Activated T-cell treated with anti-CD3 and anti-CD28 coated beads for 1 hour (primary cell): ENCODE measurements around the gene PARD3.
"Not testable (repeated sequence)": the region's sequence is repeated elsewhere in the genome, so short reads cannot be mapped to it uniquely, and the experiment has no call there.

Experiments used
- DNase-seq: peaks from one replicate; pipeline ENCODE4 v3.0.0-alpha.2; 2020; ENCODE audit warnings: low read depth

Gene PARD3

DNA sequence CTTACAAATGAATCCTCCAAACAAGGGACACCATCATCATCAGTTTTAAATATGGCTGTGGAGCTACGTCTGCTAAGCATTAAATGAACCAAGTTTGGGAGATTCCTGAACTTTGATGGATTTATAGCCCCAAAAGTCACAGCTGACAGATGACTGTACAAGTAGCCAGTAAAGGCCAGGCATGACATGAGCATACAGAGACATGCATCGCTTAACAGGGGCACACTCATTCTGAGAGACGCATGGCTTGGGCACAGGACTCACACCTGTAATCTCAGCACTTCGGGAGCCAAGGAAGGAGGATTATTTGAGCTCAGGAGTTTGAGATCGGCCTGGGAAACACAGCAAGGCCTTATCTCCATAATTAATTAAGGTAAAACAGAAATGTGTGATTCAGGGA, 166.2 kb downstream of the PARD3 start:
- DNase-seq, result no peak

GRCh38 chr10:34647875-34648865, 166.9 kb downstream of the PARD3 start:
- DNase-seq, result no peak

- no peak for DNase-seq
Observed at GRCh38 chr10:34647160-34647559, 167.9 kb downstream of the PARD3 start.

- no peak for DNase-seq
Observed at GRCh38 chr10:34646331-34646730, 168.8 kb downstream of the PARD3 start.

DNA sequence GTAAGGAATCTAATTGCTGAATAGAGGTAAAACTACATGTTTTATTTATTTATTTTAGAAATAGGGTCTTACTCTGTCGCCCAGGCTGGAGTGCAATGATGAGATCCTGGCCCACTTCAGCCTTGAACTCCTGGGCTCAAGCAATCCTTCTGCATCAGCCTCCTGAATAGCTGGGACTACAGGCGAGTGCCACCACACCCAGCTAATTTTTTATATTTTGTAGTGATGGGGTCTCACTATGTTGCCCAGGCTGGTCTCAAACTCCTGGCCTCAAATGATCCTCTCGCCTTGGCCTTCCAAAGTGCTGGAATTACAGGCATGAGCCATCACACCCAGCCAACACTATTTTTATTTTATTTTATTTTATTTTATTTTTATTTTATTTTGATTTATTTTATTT, 170.3 kb downstream of the PARD3 start:
- DNase-seq, result not testable (repeated sequence)

DNA sequence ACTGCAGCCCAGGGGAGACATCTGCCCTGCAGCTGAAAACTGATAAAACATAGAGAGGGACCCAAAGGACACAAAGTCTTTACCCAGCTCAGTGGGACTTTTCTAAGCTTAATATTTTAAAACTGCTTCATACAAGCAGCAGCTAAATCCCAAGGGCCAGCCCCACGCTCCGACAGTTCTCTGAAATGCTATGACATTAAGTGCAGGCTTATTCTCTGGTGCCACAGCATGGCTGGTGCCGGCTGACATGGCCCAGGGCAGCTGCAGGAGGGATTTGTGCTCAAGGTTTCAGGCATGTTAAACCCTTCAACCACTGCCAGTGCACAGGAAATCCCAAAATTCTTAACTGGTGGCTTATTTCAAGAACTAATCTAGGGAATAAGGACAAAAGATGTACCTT, 170.9 kb downstream of the PARD3 start:
- DNase-seq, result no peak

GRCh38 chr10:34643620-34644019, 171.5 kb downstream of the PARD3 start:
- no peak for DNase-seq

DNA sequence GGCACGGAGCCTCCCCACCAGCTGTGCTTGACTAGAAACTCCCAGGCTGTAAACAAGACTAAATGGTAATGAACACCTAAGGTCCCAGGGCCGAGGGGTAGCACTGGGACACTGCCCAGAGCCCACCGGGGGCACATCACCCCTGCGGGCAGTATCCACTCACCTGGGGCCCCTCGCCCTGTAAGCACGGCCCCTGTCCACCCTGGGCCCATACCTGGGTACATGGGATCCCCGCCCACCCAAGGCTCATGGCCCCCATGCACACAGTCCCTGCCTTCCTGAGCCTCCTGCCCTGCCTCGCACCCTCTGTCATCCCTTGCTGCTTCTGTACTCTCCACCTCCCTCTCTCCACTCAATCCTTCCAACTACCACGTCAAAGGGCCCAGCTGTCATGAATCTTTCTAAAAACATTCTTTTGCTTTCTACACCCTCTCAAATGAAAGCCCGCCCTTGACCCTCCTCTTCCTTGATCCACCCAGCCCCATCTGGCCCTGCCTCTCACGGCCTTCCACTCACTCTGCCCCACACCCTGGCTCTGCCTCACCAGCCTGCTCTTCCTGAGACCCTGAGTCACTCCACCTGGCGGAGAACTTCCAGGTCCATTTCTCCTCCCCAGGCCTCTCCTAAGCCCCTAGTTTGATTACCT, 173.1 kb downstream of the PARD3 start:
- DNase-seq, result no peak

DNA sequence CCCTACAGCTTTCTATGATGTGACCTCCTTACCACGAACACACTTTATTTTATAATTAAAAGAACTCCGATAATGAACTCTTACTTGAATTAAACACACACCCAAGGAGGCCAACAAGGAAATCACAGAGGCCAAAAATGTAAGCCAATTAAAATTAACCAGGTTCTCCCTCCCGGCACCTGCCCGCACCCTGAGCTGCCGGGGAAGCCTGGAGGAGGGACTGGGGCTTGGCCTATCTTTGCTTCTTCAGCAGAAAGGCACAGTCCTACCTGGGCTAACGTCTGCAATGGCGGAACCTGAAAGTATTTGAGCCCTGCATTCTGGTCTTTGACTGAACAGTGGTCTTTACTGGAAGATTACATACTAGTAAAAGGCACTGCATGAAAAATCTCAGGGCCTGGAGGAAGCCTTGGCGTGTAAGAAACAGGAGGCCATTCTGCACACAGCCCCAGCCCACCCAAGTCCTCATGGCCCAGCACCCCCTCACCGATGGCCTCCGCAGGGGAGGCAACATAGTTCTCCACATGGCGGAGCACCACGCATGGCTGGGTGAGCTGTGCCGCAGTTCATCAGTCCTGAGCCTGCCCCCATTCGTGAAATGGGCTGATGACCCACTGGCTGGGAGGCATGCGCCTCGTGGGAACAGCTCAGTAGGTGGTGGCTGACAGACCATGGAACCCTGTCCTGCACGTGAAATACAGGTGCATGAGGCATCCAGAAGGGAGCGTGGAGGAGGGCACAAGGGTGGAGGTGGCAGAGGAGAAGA, 173.8 kb downstream of the PARD3 start:
- DNase-seq, result no peak

GRCh38 chr10:34638406-34639054, 176.6 kb downstream of the PARD3 start:
- DNase-seq, result peak; percentile 63

DNA sequence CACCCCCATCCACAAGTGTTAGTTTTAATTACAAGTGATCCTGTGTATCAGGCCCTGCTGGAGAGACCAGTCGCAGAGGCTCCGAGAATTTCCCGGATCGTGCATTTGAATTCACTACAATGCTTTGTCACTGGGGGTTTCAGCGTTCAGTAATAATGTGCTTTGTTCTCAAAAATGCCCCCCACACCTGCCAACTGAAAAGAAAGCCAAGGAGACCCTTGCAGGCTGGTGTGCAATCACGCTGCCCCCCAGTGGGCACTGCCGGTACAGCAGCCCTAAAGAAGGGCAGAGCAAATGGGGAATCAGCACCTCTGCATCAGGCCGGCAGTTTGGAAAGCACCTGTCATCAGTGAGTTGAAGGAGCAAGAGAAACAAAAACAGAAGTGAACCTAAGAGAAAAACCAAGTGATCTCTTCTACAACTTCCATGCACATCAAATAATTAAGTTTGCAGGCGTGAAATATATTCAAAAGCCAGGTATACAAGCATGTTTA, 177.6 kb downstream of the PARD3 start:
- peak; percentile 57 for DNase-seq

DNA sequence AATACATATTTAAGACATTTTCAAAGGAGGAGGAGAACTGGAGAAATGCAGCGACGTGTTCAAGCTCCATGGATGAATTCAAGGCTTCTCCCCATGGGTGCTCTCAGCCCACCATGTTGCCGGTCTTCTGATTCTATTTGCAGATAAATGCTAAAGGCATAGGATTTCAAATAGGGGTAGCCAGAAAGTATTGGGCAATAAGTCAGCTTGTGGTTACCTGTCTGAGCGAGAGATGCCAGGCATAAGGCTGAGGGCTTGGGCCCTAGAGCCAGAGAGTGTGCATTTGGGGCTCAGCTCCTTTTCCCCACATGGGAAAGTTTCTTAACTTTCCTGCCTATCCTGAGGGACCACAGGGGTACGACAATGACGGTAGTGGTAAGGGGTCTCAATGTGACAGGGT, 180.0 kb downstream of the PARD3 start:
- no peak for DNase-seq

- no peak for DNase-seq
Observed at GRCh38 chr10:34633374-34633773, 181.7 kb downstream of the PARD3 start.

- no peak for DNase-seq
Observed at GRCh38 chr10:34629084-34629483, 186.0 kb downstream of the PARD3 start.

GRCh38 chr10:34628174-34628796, 186.8 kb downstream of the PARD3 start:
- DNase-seq, result no peak

DNA sequence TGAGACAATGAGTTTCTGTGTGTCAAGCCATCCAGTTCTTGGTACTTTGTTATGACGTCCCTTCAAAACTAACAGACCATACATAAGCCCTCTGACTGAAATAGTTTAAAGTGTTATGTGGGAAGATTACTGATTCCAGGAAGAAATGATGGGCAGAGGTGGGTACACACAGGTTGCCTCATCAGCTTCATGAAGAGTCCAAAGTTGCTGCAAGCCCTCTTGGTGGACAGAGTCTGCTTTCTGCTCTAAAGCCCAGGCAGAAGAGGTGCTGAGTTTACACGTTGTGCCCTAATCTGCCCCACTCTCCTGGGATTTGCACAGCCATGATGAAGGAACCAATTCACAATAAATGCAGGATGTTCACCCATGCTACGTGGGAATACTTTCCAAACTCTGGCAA, 187.4 kb downstream of the PARD3 start:
- DNase-seq, result no peak

GRCh38 chr10:34627331-34627730, 187.8 kb downstream of the PARD3 start:
- DNase-seq, result no peak

DNA sequence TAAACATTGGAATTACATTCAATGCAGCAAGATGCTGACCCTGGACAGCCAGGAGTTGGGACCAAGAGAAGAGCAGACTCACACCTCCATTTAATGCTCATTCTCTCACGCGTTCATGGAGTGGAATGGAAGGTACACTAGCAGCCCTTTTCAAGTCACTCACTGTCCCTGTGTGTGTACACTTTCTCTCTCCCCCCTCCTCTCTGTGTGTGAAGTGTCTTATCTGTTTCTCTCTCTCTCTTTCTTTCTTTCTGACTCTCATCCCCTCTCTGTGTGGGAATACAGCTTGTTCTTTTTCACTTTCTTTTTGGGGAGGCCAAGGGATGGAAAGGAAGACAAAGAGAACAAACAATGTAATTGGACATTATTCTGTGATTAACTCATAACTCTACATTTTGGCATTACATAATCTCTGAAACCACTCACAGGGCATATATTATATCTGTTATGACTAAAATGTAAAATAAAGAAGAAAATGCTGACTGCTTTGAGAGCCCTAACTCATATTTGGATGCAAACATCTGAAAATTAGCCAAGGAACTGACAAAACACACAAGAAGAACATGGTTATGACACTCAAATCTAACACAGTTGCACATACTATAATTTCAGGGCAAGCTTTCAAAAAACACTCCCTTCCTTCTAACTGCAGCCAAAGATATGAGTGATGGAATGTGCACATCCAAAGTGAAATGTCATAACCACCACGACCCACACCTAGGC, 188.8 kb downstream of the PARD3 start:
- no peak for DNase-seq

DNA sequence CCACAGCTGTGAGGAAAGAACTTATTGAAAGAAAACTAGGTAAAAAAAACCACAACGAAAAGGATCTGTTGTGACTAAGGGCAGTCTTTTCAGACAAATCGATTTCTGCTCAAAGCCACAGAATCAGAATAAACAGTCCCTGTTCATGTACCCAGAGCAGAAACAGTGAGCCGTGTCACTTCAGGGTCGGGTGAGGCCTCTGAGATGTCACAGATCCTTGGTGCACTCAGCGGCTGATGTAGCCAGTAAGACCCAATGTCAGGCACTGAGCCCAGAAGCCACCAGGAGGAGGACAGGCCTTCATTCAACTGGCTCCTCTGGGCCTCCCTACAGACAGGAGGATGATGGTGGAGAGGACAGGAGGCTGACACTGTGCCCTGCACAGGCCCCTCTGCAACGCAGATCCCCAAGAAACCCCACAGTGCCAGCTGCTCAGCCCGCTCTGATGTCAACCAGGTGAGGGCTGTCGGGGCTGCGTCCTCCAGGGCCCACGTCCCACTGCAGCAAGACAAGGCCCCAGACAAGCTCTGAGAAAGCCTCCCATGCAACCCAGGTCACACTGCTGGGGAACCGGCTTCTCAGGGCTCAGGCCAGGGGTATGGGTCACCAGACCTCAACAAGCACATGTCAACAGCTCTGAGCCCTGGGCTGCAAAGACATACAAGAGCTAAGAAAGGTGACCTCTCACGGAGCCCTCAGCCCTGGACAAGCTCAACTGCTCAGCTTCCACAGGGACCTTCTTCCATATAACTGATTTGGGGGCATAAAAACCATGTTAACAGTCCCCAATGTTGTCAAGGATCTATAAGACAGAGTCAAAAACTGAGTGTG, 190.6 kb downstream of the PARD3 start:
- DNase-seq, result no peak

DNA sequence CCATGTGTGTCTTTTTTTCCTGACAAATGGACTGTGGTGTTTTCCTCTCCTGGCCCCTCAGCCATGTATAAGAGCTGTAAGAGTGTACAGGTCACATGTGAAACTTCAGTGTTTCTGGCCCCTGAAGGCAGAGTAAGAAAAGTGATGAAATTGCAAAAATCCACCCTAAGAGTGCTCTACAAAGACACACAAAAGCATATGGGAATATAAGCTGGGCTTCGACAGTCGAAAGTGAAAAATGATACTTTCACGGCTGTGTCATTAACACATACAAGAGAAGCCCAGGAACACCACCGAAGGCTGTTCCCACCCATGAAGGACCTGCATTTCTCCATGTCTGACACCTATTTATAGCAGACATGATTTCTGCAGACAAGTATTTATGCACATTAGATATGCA, 192.2 kb downstream of the PARD3 start:
- no peak for DNase-seq
